Gastrocnemius medialis (tissue), 4 donors: ENCODE measurements around the gene MRM3.

Source experiments
- POLR2A ChIP-seq, 2 donors: fragments of 450-650 bp; IDR thresholded peaks; one replicate each; pipeline ENCODE4 v1.6.1; 2017; ENCODE audit warnings: antibody characterized with exemption in 2 of 2, mild to moderate bottlenecking in 2 of 2, moderate library complexity in 2 of 2
- TF ChIP-seq, protein P1 (sequence below), 5 experiments: fragments of 450-650 bp in 3 of 5; fragments of 200-600 bp in 2 of 5; sonication (generic) in 2 of 5; IDR thresholded peaks in 4 of 5; conservative IDR thresholded peaks in 1 of 5; 1 replicate in 4 of 5; 2 replicates in 1 of 5; pipeline ENCODE4 v1.5.1; 2016 to 2019; ENCODE audit warnings: antibody characterized with exemption in 5 of 5, mild to moderate bottlenecking in 3 of 5, moderate library complexity in 3 of 5

DNA sequence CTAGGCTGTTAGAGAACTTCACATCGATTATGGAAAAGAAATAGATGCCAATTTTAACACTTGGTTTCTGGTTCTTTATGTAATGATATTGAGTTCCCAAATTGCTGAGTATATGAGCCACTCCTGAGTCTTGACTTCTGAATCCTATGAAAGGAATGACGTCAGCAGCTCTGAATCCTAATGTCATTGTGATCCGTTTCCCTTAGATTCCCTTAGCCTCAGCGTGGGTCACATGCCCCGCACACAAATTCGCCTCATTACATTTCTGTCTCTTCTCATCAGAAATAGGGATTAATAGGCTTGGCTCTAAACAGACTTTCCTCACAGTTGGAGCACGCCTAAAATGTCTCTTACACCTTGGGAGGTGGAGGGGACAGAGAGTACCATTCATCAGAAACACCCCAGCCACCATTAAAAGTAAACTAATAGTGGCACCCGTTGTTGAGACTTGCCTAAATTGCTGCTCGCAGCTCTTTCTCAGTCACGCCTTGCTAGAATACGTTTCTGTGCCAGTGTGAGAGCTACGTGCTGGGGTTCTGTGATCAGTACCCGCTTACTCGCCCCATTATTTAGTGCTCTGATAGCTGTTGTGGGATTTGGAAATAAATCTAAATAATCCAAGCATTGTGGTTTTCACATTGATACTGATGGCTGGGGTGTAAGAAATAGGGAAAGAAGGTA lies 7.1 kb downstream of the MRM3 start:
- TF ChIP-seq, protein P1, sequence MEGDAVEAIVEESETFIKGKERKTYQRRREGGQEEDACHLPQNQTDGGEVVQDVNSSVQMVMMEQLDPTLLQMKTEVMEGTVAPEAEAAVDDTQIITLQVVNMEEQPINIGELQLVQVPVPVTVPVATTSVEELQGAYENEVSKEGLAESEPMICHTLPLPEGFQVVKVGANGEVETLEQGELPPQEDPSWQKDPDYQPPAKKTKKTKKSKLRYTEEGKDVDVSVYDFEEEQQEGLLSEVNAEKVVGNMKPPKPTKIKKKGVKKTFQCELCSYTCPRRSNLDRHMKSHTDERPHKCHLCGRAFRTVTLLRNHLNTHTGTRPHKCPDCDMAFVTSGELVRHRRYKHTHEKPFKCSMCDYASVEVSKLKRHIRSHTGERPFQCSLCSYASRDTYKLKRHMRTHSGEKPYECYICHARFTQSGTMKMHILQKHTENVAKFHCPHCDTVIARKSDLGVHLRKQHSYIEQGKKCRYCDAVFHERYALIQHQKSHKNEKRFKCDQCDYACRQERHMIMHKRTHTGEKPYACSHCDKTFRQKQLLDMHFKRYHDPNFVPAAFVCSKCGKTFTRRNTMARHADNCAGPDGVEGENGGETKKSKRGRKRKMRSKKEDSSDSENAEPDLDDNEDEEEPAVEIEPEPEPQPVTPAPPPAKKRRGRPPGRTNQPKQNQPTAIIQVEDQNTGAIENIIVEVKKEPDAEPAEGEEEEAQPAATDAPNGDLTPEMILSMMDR (IDR thresholded peaks at IDR 0.05 in 4 of 5, conservative IDR thresholded peaks at IDR 0.05 in 1 of 5), result no peak
- TF ChIP-seq POLR2A (IDR thresholded peaks at IDR 0.05), result no peak
